Activated CD4-positive, CD25-positive, alpha-beta regulatory T cell treated with anti-CD3 and anti-CD28 coated beads, Interleukin-2, amount 50 U/mL, for 72 hours (primary cell): Measurements from ENCODE around the gene ZBTB2.

Source experiments
- DNase-seq: peaks from one replicate; pipeline ENCODE4 v3.0.0; 2021

ZBTB2 gene

GRCh38 chr6:151391471-151392413 is at the start of gene ZBTB2:
ZBTB2 (minus strand) TSS chr6:151391559; CDS start chr6:151373637, 17,922 bp downstream.
- DNase-seq = peak; percentile 69

DNA sequence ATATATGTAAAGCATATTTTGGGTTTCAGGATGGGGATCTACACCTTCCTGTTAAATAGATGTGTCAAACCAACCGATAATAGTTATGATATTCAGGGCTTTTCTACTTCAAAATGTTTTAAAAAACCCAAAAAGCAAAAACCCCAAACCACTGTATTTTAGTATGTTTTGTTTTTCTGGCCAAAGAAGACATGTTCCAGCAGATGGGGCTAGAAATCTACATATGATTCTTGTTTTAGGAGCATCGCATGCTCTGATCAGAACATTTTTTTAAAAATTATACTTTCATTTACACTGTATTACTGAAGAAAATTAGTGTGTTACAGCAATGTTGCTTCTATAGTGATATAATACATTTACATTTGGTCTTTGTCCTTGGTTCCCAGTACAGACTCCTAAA is 49.6 kb upstream of the ZBTB2 start:
- no peak for DNase-seq

DNA sequence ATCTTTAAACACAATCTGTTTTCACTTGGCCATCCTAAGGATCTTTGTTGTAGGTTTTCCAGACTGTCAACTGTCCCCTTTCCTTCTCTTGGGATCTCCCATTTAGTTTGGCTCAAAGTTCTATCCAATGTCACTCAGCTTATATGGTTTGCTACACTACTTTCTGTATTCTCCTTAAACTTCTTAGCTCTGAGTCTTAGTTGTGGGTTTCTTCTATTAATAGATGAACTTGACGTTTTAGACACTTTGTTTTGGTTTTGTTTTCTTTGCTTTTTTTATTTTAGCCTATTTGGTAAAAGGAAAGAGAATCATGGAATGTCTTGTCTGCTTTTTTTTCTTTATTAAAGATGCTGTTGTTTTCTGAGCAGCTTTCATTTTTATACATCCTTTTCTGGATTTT is 49.1 kb upstream of the ZBTB2 start:
- no peak for DNase-seq

GRCh38 chr6:151437401-151437800 is 46.0 kb upstream of the ZBTB2 start:
- DNase-seq = no peak

DNA sequence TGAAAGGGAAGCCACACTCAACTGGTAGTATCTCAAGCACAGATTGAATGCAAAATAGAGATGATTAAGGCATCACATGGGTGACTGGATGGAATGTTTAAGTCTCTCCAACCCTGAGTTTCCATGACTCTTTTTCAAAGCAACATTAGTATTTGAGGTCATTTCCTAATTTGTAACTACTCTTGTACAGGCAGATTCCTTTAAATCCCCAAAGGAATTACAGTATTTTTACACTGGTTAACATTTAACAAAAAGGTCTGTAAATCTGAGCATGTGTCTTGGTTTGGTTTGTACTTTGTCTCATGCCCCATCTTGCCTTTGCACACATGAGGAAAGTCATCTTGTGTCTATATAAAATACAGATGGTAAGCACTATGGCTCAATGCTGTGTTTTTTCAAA is 45.4 kb upstream of the ZBTB2 start:
- no peak for DNase-seq

- DNase-seq = no peak
These were observed 44.9 kb upstream of the ZBTB2 start for GRCh38 chr6:151436300-151436699.

- no peak for DNase-seq
These were observed 43.0 kb upstream of the ZBTB2 start for GRCh38 chr6:151434369-151434768.

- no peak for DNase-seq
These were observed 41.3 kb upstream of the ZBTB2 start for GRCh38 chr6:151432651-151433050.

DNA sequence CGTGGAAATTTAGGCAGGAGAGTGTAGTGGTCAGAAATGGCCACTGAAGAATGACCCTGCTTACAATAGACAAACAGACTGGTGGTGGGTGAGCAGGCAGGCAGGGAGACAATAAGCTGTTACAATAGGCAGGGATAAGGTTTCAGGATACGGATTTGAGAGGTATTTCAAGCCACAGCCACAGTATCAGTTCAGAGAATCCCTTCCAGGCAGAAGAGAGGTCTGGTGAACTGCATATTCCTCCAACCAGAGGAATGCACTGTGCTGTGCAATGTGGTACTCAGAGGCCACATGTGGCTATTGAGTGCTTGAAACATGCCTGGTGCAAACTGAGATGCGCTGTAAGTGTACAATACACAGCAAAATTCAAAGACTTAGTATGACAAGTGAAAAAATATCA is 40.0 kb upstream of the ZBTB2 start:
- no peak for DNase-seq

- DNase-seq = no peak
These were observed 39.5 kb upstream of the ZBTB2 start for GRCh38 chr6:151430886-151431285.

DNA sequence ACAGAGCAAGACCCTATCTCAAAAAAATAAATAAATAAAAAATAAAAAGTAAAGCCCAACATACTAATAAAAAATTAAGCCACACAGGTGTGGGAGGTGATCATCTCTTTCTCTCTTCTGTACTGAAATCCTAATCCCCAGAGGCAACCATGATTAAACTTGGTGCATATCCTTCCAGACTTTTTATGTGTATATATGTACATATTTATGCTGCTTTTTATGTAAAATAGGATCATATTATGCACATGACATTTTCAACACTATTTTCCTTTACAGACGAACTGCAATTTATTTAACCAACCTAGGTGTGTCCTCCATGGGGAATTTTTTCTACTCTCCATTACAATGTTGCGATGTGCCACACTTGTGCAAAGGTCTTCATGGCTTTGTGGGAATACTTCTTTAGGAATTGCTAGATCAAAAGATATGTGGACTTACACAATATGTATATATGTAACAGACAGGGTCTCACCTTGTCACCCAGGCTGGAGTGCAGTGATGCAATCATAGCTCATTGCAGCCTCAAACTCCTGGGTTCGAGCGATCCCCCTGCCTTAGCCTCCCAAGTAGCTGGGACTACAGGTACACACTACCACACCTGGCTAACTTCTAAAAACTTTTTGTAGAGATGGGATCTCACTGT is 36.9 kb upstream of the ZBTB2 start:
- DNase-seq = no peak

DNA sequence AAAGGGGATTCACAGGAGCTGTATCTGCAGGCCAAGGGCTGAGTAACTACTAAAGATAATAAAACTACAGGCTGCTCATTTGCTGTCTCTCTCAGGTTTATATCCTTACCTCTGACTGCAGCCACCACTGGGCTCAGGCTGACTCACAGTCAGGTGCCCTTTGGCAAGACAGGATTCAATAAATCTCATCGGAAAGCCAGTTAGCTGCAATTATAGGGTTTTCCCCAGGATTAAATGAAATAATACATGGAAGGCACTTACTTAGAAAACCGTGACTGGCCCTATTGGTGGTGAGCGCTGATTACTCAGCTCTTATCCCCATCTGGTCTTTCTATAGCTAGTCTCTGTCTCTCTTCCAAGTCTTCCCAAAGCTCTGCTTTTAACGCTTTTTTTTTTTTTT is 34.2 kb upstream of the ZBTB2 start:
- DNase-seq = no peak

DNA sequence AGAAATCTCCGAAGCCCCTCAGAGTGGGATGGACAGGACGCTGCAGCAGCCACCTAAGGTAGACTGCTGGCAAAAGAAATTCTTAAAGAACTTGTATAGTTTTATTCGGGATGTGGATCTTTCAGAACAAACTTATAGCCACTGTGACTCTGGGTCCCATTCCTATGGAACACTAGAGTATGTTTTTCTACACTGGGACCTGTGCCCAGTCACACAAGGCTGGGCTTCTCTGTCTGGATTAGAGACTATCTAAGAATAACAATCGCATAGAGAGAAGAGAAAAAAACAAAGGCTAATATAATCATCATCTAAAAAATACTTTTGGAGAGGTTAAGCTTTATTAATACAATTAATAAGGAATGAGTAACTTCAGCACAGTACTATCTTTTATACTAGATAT is 31.6 kb upstream of the ZBTB2 start:
- no peak for DNase-seq

- DNase-seq = no peak
These were observed 26.1 kb upstream of the ZBTB2 start for GRCh38 chr6:151417477-151417876.

- no peak for DNase-seq
These were observed 23.4 kb upstream of the ZBTB2 start for GRCh38 chr6:151414641-151415260.

GRCh38 chr6:151413372-151414145 is 22.2 kb upstream of the ZBTB2 start:
- peak; percentile 33 for DNase-seq

DNA sequence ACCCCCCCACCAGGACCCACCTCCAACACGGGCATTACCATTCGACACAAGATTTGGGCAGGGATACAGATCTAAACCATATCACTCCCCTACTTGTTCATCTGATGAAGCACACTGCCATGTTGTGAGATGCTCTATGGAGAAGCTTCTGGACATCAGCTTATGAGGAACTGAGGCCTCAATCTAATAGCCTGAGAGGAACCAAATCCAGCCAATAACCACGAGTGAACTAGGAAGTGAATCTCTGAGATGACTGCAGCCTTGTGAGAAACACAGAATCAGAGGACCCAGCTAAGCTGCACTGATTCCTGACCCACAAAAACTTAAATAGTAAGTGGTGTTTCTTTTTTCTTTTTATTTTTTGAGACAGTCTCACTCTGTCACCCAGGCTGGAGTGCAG is 21.6 kb upstream of the ZBTB2 start:
- no peak for DNase-seq

GRCh38 chr6:151409679-151410078 is 18.3 kb upstream of the ZBTB2 start:
- no peak for DNase-seq

GRCh38 chr6:151409260-151409659 is 17.9 kb upstream of the ZBTB2 start:
- no peak for DNase-seq

- DNase-seq = no peak
These were observed 17.5 kb upstream of the ZBTB2 start for GRCh38 chr6:151408858-151409257.

- no peak for DNase-seq
These were observed 12.6 kb upstream of the ZBTB2 start for GRCh38 chr6:151403919-151404308.

DNA sequence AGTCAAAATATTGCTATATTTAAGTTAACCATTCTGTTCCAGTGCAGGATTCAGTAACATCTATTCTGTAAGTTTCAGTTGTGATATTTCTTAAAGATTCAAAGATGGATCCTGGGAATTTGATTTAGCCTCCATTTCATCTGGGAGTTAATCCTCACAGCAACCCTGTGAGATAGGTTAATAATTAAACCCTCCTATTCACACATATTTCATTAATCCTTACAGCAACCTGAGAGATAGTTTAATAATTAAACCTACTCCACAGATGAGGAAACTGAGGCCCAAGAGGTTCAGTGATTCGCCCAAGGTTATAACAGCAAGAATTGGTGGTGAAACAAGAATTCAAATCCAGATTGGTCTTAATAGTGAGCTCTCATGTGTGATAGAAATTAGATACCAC is 10.9 kb upstream of the ZBTB2 start:
- no peak for DNase-seq

DNA sequence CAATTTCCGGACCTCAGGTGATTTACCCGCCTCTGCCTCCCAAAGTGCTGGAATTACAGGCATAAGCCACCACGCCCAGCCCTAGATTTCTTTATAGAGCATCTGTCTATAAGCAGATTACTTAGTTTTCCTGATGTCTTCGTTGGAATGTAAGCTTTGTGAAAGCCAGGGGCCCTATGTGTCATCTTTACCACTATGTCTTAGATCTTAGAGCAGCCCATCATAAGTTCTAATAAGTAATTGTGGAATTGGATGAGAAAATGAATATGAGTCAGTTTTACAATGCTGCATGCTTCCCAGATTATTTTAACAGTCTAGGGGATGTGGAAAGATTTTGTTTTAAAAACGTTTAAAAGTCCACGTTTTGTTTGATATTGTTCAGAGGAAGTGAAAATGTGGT is 9.1 kb upstream of the ZBTB2 start:
- DNase-seq = no peak
